A549 treated with AZD9567 at 1 μM for 4 hours (cell line): ENCODE measurements around the gene FAM171A1. TPM values are rescaled to one million over a fixed set of nuclear protein-coding genes. Genes with fewer than 3 reads are reported as not detected.

ENCODE experiments used
- total RNA-seq: library from RNA; stranded (reverse); fragments of 200-300 nt; extraction: Qiagen RNA extraction; gene quantifications from 5 replicates; pipeline ENCODE4 v1.2.3, GENCODE V29; 2022; ENCODE audit not compliant: insufficient read depth

Gene FAM171A1
- 18.3 to 22.1 TPM (median 20.4 TPM) in 5 replicates for total RNA-seq

GRCh38 chr10:15370856-15371701 is at the start of gene FAM171A1:
Gene FAM171A1 (minus strand): TSS chr10:15371289. CDS start chr10:15371052, 237 bp downstream.

GRCh38 chr10:15168291-15168785 is 202.8 kb downstream of the FAM171A1 start, which contains the start of gene NMT2:
Gene NMT2 (minus strand): TSS chr10:15168693. CDS start chr10:15168612, 81 bp downstream.

Other genes with a start within 250 kb of the FAM171A1 start
- 17.8 to 23.6 TPM (median 22.0 TPM) in 5 replicates for gene NMT2, start 202.6 kb downstream of the FAM171A1 start, total RNA-seq